GM13977 (cell line): Measurements from ENCODE around the gene LRRC45.

ENCODE experiments used
- DNase-seq: peaks from one replicate; pipeline ENCODE4 v3.0.0; 2012; ENCODE audit warnings: low spot score
- CTCF ChIP-seq: IDR thresholded peaks from 2 replicates; pipeline ENCODE4 v1.5.1; 2012; ENCODE audit warnings: mild to moderate bottlenecking, control low read depth; ENCODE audit not compliant: insufficient read depth; ENCODE audit errors: extremely low read depth, missing control alignments
- in situ Hi-C: fragments of 300-500 bp; cut with MboI; formaldehyde crosslinking; loops from one replicate; pipeline ENCODE4 v1.12.0; 2022; ENCODE audit warnings: low sequenced_read_pairs, low pct_unique_long_range_greater_than_20kb, mixed read lengths, inconsistent platforms; ENCODE audit not compliant: unreplicated experiment

The LRRC45 gene

GRCh38 chr17:82050152-82050760 is 27.2 kb downstream of the LRRC45 start:
- no peak for DNase-seq
- TF ChIP-seq CTCF, result no peak
- in situ Hi-C loops, result no loop called here

DNA sequence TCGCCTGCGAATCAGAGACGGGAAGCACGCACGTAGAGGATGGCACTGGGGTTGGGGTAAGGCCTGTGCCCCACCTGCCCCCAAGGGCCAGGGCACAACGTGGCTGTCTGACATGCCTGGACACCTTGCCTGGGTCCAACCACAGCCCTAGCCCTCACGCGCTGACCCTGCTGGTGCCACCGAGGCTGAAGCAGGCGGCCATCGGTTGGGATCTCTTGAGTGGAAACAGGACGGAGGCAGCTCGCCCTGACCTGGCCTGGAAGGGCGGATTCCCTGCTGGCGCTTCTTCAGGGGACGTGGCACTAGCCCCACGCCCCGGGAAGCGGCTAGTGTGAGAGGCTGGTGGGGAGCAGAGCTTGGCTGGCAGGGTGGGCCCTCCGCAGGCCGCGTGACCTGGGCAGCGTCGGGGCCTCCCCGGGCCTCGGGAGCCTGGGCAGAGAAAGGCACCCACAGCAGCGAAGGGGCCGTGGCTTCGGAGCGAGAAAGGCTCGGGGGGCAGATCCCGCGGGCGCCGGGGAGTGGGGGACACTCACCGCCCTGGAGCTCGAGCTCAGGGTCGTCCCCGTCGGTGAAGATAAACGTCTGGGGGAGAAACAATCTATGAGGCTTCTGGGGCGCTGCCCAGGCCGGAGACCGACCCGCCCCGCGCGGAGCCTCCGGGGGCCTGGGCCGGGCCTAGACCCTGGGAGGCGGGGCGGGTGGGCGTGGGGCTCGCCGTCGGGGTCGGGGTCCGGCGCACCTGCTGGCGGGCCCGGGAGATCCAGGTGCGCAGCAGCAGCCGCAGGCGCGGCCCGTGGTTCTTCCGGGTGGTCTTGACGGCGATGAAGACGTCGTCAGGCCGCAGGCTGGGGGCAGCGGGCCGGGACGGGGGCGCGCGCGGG is 27.9 kb downstream of the LRRC45 start:
- DNase-seq, result peak; percentile 69
- in situ Hi-C loops, result no loop called here
- TF ChIP-seq CTCF, result no peak

- no peak for TF ChIP-seq CTCF
- in situ Hi-C loops, result no loop called here
- DNase-seq, result peak; percentile 98
Measured at GRCh38 chr17:82051776-82052637, 28.9 kb downstream of the LRRC45 start, which contains the start of the genes GPS1 and RFNG. Gene GPS1 (plus strand): TSS chr17:82051898. CDS start chr17:82051932, 34 bp downstream. Gene RFNG (minus strand): TSS chr17:82051811. CDS start chr17:82051766, 45 bp downstream.

DNA sequence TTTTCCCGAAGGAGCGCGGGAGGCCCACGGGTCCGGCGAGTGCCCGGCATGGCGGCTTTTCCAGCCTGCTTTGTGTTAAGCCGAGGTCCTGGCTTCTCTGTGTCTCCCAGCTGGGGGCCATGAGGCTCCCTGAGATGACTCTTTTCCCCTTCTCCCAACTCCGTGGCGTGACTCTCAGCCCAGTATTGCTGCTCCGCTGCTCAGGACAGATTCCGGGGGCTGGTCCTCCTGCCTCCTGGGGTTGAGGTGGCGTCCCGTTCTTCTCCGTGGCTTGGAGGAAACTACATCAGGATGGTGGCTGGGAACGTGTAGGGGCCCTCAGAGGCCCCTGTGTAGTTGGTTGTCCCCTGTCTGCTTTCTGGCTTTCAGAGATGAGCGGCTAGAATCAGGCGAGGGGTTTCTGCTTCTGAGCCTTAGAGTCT is 29.5 kb downstream of the LRRC45 start:
- no peak for DNase-seq
- no peak for TF ChIP-seq CTCF
- in situ Hi-C loops, result no loop called here

- TF ChIP-seq CTCF, result no peak
- in situ Hi-C loops, result no loop called here
- no peak for DNase-seq
Measured at GRCh38 chr17:82053130-82053529, 30.0 kb downstream of the LRRC45 start.
